HT1080 (cell line): ENCODE results near the gene ADAMTS3. TPM values are rescaled to one million over a fixed set of nuclear protein-coding genes. Genes with fewer than 3 reads are reported as not detected.
"Not testable (repeated sequence)": the region's sequence is repeated elsewhere in the genome, so short reads cannot be mapped to it uniquely, and the experiment has no call there.

Source experiments
- DNase-seq: peaks from one replicate; pipeline ENCODE4 v3.0.0-alpha.2; 2015; ENCODE audit warnings: low read depth
- total RNA-seq: library from RNA; depleted of rRNA; stranded (reverse); fragments of >200 nt; shearing (Covaris generic); gene quantifications from 2 replicates; pipeline ENCODE4 v1.2.3, GENCODE V29; 2014

The ADAMTS3 gene
- total RNA-seq, 1 experiment from 2014 or later: 4.1 TPM

GRCh38 chr4:72553540-72554337 lies 15.3 kb downstream of the ADAMTS3 start:
- DNase-seq: no peak

GRCh38 chr4:72552447-72552846 lies 16.6 kb downstream of the ADAMTS3 start:
- DNase-seq: no peak

DNA sequence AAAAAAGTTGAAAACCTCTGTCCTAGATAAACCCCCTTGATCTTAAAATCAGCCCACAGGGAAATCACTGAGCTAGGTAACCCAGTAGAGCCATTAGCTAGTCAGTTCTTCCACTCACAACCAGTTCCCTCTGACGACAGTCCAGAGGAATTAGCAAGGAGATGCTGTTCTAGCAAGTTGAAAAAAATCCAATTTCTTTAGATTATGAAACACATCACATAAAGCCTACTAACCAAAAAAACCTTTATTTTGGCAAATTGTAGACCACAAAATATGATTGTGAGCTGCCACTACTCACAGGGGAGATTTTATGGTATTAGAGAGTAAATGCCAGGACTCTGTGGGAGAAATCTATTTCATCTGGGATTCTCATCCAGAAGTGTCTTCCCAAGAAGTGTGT lies 22.6 kb downstream of the ADAMTS3 start:
- no peak for DNase-seq

DNA sequence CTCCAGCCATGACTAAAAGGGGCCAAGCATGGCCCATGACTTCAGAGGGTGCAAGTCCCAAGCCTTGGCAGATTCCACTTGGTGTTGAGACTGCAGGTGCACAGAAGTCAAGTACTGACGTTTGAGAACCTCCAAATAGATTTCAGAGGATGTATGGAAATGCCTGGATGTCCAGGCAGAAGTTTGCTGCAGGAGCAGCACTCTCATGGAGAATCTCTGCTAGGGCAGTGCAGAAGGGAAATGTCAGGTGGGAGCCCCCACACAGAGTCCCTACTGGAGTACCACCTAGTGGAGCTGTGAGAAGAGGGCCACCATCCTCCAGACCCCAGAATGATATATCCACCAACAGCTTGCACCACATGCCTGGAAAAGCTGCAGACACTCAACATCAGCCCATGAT lies 28.3 kb downstream of the ADAMTS3 start:
- DNase-seq: not testable (repeated sequence)

DNA sequence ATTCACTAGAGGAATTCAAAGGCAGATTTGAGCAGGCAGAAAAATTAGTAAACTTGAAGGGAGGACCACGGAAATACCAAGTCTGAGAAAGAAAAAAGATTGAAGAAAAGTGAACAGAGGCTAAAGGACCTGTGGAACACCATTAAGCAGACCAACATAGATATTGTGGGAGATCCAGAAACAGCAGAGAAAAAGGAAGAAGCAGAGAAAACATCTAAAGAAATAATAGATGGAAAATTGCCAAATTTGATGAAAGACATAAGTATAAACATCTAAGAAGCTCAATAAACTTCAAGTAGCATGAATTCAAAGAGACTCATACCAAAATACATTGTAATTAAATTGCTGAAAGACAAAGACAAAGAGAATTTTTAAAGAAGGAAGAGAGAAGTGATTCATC lies 31.0 kb downstream of the ADAMTS3 start:
- DNase-seq: no peak

DNA sequence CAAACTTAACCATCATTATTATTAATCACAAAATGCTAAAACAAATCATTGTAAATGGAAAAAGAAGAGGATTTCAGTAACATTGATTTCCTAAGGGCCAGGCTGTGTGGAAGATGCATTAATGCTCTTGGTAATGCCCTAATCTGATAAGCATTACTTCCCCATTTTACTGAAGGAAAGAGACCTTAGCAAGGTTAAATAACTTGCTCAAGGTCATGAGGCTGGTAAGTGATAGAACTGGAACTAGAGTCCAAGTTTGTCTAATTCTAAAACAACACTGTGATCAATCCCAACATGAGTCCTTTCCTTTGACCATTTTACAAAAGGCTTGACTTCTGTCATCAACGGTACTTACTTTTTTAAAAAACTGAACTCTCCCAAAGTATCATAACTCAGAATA lies 32.6 kb downstream of the ADAMTS3 start:
- DNase-seq: no peak

GRCh38 chr4:72531768-72532290 lies 37.2 kb downstream of the ADAMTS3 start:
- no peak for DNase-seq

DNA sequence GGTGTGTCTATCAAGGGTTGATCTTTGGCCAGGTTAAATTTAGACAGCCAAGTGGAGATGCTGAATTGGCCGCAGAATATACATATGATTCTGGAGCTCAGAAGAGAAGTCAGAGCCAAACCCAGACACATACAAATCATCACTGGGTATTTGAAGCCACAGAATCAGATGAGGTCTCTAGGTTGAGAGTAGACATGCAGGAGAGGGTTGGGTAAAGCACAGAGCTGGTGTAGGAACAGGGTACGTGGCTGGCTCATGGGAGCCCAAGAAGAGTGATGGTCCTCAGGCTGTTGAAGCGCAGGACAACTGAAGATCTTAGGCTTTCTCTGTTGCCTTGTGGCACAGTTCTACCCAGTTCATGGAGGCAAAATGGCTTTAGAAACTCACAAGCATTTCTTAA lies 37.7 kb downstream of the ADAMTS3 start:
- no peak for DNase-seq

DNA sequence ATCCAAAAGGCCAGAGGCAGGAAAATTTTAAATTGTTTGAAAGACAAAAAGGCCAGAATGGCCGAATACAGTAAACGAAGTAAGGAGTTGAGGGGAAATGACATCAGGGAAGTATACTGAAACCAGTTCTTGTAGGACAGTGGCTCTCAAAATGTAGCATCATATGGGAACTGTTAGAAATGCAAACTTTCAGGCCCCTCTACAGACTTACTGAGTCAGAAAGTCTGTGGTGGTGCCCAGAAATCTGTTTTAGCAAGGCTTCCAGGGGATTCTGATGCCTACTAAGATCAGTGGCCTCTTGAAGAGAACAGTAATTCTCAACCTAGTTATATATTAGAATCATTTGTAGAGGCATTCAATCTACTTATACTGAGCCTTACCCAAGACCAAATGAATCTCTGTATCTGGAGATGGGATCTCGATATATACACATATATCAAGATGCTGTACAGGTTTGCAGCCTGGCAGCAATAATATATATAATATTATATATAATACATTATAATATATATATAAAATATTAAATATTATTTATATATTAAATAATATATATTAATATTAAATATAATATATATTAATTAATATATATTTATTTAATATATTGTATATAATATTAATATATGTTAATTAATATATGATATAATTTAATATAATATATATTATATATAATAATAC lies 39.7 kb downstream of the ADAMTS3 start:
- DNase-seq: no peak

DNA sequence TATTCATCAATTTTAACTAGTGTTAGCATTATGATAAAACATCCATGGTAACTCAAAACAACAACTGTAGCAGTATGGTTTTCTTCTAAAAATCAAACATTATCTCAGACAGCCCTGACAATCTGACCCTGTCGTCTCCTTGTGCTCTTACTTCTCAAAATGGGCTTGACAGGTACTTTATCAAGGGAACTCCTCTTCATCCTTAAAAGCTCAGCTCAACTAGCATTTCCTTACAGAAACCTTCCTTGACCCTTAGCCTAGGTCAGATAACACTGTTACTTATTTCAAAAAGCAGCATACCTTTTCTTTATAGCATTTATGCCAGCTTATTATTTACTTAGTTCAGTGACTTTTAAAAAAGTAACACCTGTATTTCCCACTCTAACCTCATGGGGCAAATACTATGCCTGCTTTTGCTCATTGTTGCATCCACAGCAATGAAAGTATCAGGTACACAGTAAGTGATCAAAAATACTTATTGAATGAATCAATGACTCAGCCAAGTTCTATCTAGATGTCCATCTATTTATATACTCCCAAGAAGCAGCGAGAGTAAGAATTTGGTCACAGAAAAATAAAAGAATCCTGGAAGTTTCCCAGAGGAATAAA lies 41.9 kb downstream of the ADAMTS3 start:
- DNase-seq: no peak

DNA sequence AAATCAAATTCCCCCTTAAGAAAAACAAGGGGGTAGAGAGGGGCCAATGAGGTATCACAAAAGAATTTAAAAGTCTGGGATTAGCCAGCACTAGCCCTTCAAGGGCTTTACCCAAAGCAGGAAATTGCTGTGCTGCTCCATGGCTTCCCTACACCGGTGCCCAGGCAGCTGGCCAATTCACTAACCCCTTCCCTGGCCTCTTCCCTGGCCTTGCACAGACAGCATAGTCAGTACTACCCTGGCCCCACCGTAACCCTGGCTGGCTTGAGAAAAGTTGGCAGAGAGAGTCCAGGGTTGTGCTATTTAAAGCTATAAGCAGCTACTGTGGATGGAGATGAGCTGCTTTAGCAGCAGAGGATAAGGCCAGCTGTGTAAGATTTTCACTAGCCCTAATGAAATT lies 43.1 kb downstream of the ADAMTS3 start:
- peak; percentile 77 for DNase-seq

DNA sequence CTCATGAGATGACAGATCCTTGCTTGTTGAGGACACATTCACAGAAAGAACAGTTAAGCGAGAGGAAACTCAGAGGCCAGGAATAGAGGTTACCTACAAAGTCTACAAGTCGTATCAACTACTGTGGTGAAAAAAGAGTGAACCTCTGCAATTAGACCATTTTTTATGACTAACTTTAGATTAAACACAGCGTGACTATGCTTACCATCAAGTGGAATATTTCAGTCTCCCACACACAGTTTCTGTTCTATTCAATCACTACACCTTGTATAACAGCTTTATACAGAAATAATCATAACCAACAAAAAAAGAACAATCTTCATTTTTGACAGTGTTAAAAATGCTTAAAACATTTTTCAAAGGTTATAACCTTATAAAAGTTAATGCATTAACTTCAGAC lies 46.6 kb downstream of the ADAMTS3 start:
- DNase-seq: no peak

GRCh38 chr4:72513227-72513626 lies 55.8 kb downstream of the ADAMTS3 start:
- no peak for DNase-seq

GRCh38 chr4:72507860-72508419 lies 61.1 kb downstream of the ADAMTS3 start:
- DNase-seq: no peak

DNA sequence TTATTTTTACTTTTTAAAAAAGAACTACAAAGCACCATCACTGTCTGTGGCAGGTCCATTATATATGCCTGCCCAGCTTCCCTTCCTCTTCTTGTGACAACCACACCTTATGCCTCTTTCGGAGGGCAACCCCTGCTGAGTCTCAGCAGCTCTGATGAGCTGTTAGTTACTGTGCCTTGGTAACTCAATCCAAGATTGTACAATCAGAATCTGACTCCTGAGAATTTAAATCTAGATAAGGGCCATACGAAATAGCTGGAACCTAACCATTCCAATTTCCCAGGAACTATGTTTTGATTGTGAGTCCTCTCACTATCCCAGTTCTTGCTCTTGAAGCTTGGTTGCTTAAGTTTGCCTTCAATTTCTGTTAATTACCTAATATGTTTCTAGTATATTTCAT lies 61.9 kb downstream of the ADAMTS3 start:
- DNase-seq: no peak

DNA sequence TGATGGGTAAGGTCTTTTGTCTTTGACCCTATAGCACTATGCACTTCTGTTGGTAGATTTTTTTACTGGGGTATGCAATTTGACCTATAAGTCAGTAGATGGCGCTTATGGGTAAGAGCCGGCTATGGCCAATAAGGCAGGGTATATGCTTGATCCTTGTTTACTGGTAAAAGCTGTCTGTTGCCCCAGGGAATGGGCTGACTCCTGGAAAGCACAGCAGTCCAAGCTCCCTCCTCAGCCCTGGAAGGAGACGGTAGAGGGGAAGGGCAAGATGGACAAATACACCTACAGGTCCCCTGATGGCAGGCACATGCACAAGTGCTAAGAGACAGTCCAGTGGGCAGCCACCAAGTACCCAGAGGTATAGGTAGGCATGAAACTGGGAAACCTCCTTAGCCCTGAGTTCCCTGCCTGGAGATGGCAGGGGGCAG lies 63.7 kb downstream of the ADAMTS3 start:
- peak; percentile 33 for DNase-seq

- no peak for DNase-seq
These were observed 68.8 kb downstream of the ADAMTS3 start for GRCh38 chr4:72500214-72500613.

GRCh38 chr4:72496119-72496518 lies 72.9 kb downstream of the ADAMTS3 start:
- peak; percentile 50 for DNase-seq

GRCh38 chr4:72494156-72494555 lies 74.9 kb downstream of the ADAMTS3 start:
- no peak for DNase-seq

DNA sequence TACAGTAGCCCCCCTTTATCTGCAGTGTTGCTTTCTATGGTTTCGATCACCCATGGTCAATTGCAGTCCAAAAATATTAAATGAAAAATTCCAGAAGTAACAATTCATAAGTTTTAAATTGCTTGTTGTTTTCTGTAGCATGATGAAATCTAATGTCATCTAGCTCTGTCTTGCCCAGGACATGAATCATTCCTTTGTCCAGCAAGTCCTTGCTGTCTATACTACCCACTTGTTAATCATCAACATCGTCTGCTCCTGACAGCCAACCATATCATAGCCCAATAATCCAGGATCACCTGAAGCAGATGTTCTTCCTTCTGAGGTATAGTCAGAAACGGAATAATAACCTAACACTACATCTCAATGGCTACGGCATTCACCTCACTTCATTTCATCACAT lies 79.8 kb downstream of the ADAMTS3 start:
- DNase-seq: peak; percentile 50

DNA sequence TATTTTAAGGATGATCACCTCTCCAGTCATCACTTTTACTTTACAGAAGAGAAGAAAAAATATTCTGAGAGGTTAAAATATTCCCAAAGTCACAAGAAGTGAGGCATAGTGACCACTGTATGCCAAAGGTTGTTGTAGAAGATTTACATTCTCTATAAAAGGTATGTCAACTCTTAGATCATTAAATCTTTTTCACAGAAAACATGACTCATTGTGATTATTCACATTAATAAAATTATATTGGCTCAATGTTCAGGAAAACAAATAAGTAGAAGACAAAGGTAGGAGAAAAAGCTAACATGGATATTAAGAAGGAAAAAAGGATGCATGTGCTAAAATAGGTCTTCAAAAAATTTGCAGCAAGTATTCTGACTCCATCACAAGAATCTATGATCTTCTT lies 82.0 kb downstream of the ADAMTS3 start:
- DNase-seq: no peak

GRCh38 chr4:72484981-72485380 lies 84.0 kb downstream of the ADAMTS3 start:
- DNase-seq: no peak
